Measurements from ENCODE around the gene KCNH2.

DNA sequence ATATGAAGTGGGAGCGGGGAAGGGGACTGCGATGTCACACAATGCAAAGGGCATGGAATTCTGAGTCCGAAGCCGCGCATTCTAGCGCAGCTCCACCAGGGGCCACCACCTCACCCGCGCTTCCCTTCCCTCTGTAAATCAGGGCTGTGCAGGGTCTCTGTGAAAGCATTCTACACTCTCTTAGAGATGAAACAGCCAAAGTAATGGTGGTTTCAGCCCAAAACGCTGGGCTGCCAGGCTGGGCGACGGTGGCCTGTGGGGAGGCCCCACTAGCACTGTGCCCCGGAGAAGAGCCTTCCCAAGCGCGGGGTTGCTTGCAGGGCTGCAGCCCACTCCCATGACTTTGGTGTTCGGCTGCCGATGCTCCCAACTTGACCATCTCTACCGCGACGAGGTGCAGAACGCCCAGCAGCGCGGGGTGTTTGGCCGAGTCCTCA lies 34.8 kb upstream of the KCNH2 start:
- TF ChIP-seq CTCF (conservative IDR thresholded peaks at IDR 0.05 in 1 of 2, IDR thresholded peaks at IDR 0.05 in 1 of 2; ENCODE audit: extremely low read depth in 1 of 2, insufficient read depth in 1 of 2, low read depth in 1 of 2, low read length in 2 of 2) (peak; percentile 49 to 75), EZH2 (IDR thresholded peaks at IDR 0.05; ENCODE audit: borderline replicate concordance, low read length) (no peak)
